ENCODE data around the gene GRID1. TPM values are rescaled to one million over a fixed set of nuclear protein-coding genes. Genes with fewer than 3 reads are reported as not detected.

GRID1 gene
- total and polyA plus RNA-seq, 11 donors = 0.69 to 3.4 (median 1.6) TPM

GRCh38 chr10:86316274-86316835 is 50.2 kb downstream of the GRID1 start:
- peaks cover 0 to 4% (median 0%) of the 10 kb centered on the region in 9 donors for H3K27me3 ChIP-seq
- peaks cover 0 to under 1% (median 0%) of the 10 kb centered on the region in 12 donors for H3K4me1 ChIP-seq
- no peak overlapping the region for H3K4me3 ChIP-seq
- TF ChIP-seq CTCF (IDR thresholded peaks at IDR 0.05) (no peak), POLR2A (IDR thresholded peaks at IDR 0.05) (no peak)
- no peak for DNase-seq
- WGBS, 4 donors = 47 to 72% (median 66%) methylated on average over 4 of the region's 4 CpGs
- intact Hi-C loops (cut with DNase I) = no loop called here
- H3K36me3 ChIP-seq = no peaks in the 10 kb centered on the region
- no peaks in the 10 kb centered on the region for H3K9me3 ChIP-seq
- ATAC-seq = no peak
- no peak overlapping the region for H3K27ac ChIP-seq

GRCh38 chr10:86315549-86315942 is 51.0 kb downstream of the GRID1 start:
- H3K27me3 ChIP-seq = peaks cover 0 to 4% (median 0%) of the 10 kb centered on the region in 9 donors
- H3K4me3 ChIP-seq = no peak overlapping the region
- H3K36me3 ChIP-seq = no peaks in the 10 kb centered on the region
- TF ChIP-seq POLR2A (IDR thresholded peaks at IDR 0.05) (no peak), CTCF (IDR thresholded peaks at IDR 0.05) (no peak)
- H3K9me3 ChIP-seq = no peaks in the 10 kb centered on the region
- H3K27ac ChIP-seq = no peak overlapping the region
- intact Hi-C loops (cut with DNase I) = no loop called here
- no peaks in the 10 kb centered on the region for H3K4me1 ChIP-seq
- no peak for ATAC-seq
- no peak for DNase-seq

GRCh38 chr10:86314616-86315548 is 51.7 kb downstream of the GRID1 start:
- ATAC-seq (no peak), DNase-seq (no peak)
- Histone ChIP-seq H3K9me3 (no peaks in the 10 kb centered on the region), H3K4me3 (no peak overlapping the region), H3K4me1 (no peaks in the 10 kb centered on the region), H3K27ac (no peak overlapping the region), H3K36me3 (no peaks in the 10 kb centered on the region), H3K27me3 (no peaks in the 10 kb centered on the region)
- intact Hi-C loops (cut with DNase I) = no loop called here
- TF ChIP-seq POLR2A (IDR thresholded peaks at IDR 0.05) = no peak
- no peak for TF ChIP-seq CTCF (IDR thresholded peaks at IDR 0.05)
- 65 to 79% (median 74%) methylated on average over 6 to 7 of the region's 7 CpGs for WGBS, 4 donors

- Histone ChIP-seq H3K27me3 (no peaks in the 10 kb centered on the region), H3K27ac (no peak overlapping the region), H3K4me3 (no peak overlapping the region), H3K4me1 (no peaks in the 10 kb centered on the region), H3K36me3 (no peaks in the 10 kb centered on the region), H3K9me3 (no peaks in the 10 kb centered on the region)
- ATAC-seq = no peak
- intact Hi-C loops (cut with DNase I) = no loop called here
- no peak for DNase-seq
- TF ChIP-seq POLR2A (IDR thresholded peaks at IDR 0.05) = no peak
- TF ChIP-seq CTCF (IDR thresholded peaks at IDR 0.05) = no peak
- 78 to 87% (median 79%) methylated on average over 10 of the region's 10 CpGs for WGBS, 4 donors
Observed at GRCh38 chr10:86313621-86314041, 53.0 kb downstream of the GRID1 start.
